HepG2 (cell line): Measurements from ENCODE around the gene MTHFD1L. TPM values are rescaled to one million over a fixed set of nuclear protein-coding genes. Genes with fewer than 3 reads are reported as not detected.

Experiments
- ATAC-seq: fragments of 200-7000 bp; cut with Tn5 transposase; 3 replicates; pipeline ENCODE4 v1.9.1; 2020; ENCODE audit warnings: mild to moderate bottlenecking, moderate library complexity
- BruUV-seq: library from RNA; stranded (reverse); fragments of 400-500 nt; replicated peaks from 2 replicates; lab custom pipeline; 2021; lab: Mats Ljungman, UMichigan
- CTCF ChIA-PET: fragments of 300-600 bp; formaldehyde crosslinking; extraction: SDS; loops from one replicate; lab custom pipeline; 2021; ENCODE audit warnings: low total read pairs, inconsistent platforms, low intra/inter-chr PET ratio; lab: Yijun Ruan, JAX
- POLR2A ChIA-PET: fragments of 350-600 bp; sonication (Branson Sonifier 250); formaldehyde crosslinking; loops from one replicate; lab custom pipeline; 2020; ENCODE audit warnings: antibody characterized with exemption, inconsistent platforms; lab: Yijun Ruan, JAX
- DNase-seq: peaks from one replicate; pipeline ENCODE4 v3.0.0-alpha.2; 2015; ENCODE audit warnings: low spot score
- FAIRE-seq: peaks from 3 replicates; lab custom pipeline; 2011; peaks lifted over from hg19 to GRCh38; lab: Jason Lieb, UNC
- H2AFZ ChIP-seq: one replicate; pipeline ENCODE4 v1.6.1; 2011; ENCODE audit warnings: low read length, inconsistent platforms
- H3K27ac ChIP-seq: fragments of 300-600 bp; 3 replicates; pipeline ENCODE4 v1.8.0; 2011; ENCODE audit warnings: mixed run types, mild to moderate bottlenecking, mixed read lengths, low read length, inconsistent platforms; ENCODE audit not compliant: insufficient read depth; ENCODE audit errors: extremely low read length
- H3K27me3 ChIP-seq, 2 experiments: fragments of 200-600 bp in 1 of 2; 2 replicates in 1 of 2; 3 replicates in 1 of 2; pipeline versions ENCODE4 v1.6.0 to v1.8.0; 2011; ENCODE audit warnings: low read length in 2 of 2, mild to moderate bottlenecking in 2 of 2, moderate library complexity in 2 of 2, inconsistent platforms in 1 of 2; ENCODE audit not compliant: insufficient read depth in 2 of 2, control insufficient read depth in 1 of 2
- H3K36me3 ChIP-seq, 2 experiments: fragments of 200-600 bp in 1 of 2; replicated peaks in 1 of 2; 2 replicates in 1 of 2; 3 replicates in 1 of 2; pipeline versions ENCODE4 v1.5.1 to v1.8.0; 2011; ENCODE audit warnings: low read length in 2 of 2, inconsistent platforms in 1 of 2; ENCODE audit not compliant: insufficient read depth in 2 of 2, control insufficient read depth in 1 of 2
- H3K4me1 ChIP-seq: 2 replicates; pipeline ENCODE4 v1.5.1; 2012; ENCODE audit warnings: low read length, inconsistent platforms; ENCODE audit not compliant: insufficient read depth
- H3K4me2 ChIP-seq: 2 replicates; pipeline ENCODE4 v1.6.0; 2011; ENCODE audit warnings: low read depth, low read length, inconsistent platforms
- H3K4me3 ChIP-seq, 3 experiments: fragments of 200-600 bp in 1 of 3; sonication (generic), shearing (Covaris generic) in 1 of 3; replicated peaks in 1 of 3; 2 replicates each; pipeline ENCODE4 v1.5.1; 2011 to 2016; ENCODE audit warnings: low read length in 3 of 3, inconsistent platforms in 2 of 3, low read depth in 2 of 3, mild to moderate bottlenecking in 2 of 3, control low read depth in 1 of 3, mixed read lengths in 1 of 3; ENCODE audit not compliant: insufficient read depth in 1 of 3
- H3K79me2 ChIP-seq: one replicate; pipeline ENCODE4 v1.6.1; 2011; ENCODE audit warnings: low read length, inconsistent platforms; ENCODE audit not compliant: insufficient read depth
- H3K9ac ChIP-seq: 2 replicates; pipeline ENCODE4 v1.6.0; 2011; ENCODE audit warnings: mild to moderate bottlenecking, low read depth, low read length, inconsistent platforms; ENCODE audit not compliant: insufficient read depth
- H3K9me3 ChIP-seq: 2 replicates; pipeline ENCODE4 v1.5.1; 2012; ENCODE audit warnings: mild to moderate bottlenecking, low read length
- H4K20me1 ChIP-seq: 2 replicates; pipeline ENCODE4 v1.6.0; 2011; ENCODE audit warnings: inconsistent platforms, mild to moderate bottlenecking, low read length, moderate library complexity; ENCODE audit not compliant: insufficient read depth
- FOXP4 ChIP-seq: sonication (generic); formaldehyde crosslinking; IDR thresholded peaks from 2 replicates; pipeline ENCODE4 v1.4.0; 2020; ENCODE audit warnings: missing genetic modification reagents
- PBX3 ChIP-seq: sonication (generic); formaldehyde crosslinking; IDR thresholded peaks from 2 replicates; pipeline ENCODE4 v1.8.1; 2023; ENCODE audit warnings: missing genetic modification reagents, inconsistent platforms, borderline replicate concordance
- ZC3H13 ChIP-seq: sonication (generic); formaldehyde crosslinking; IDR thresholded peaks from 2 replicates; pipeline ENCODE4 v1.8.1; 2023; ENCODE audit warnings: mild to moderate bottlenecking, missing genetic modification reagents, moderate library complexity
- ZFYVE20 ChIP-seq: sonication (generic); formaldehyde crosslinking; IDR thresholded peaks from 2 replicates; pipeline ENCODE4 v1.8.0; 2023; ENCODE audit warnings: low read depth, mild to moderate bottlenecking, moderate library complexity, missing genetic modification reagents, borderline replicate concordance
- ZMYM3 ChIP-seq: sonication (generic); formaldehyde crosslinking; IDR thresholded peaks from 2 replicates; pipeline ENCODE4 v1.5.1; 2020; ENCODE audit warnings: mild to moderate bottlenecking, missing genetic modification reagents
- ZNF121 ChIP-seq: sonication (generic); formaldehyde crosslinking; IDR thresholded peaks from 2 replicates; pipeline ENCODE4 v1.5.0; 2020; ENCODE audit warnings: mild to moderate bottlenecking, missing genetic modification reagents
- ZNF296 ChIP-seq: sonication (generic); formaldehyde crosslinking; conservative IDR thresholded peaks from 2 replicates; pipeline ENCODE4 v1.5.0; 2020; ENCODE audit warnings: mild to moderate bottlenecking, missing genetic modification reagents
- ZNF577 ChIP-seq: sonication (generic); formaldehyde crosslinking; IDR thresholded peaks from 2 replicates; pipeline ENCODE4 v1.4.0; 2020; ENCODE audit warnings: mild to moderate bottlenecking, low read depth, missing genetic modification reagents, borderline replicate concordance
- ZNF761 ChIP-seq: sonication (generic); formaldehyde crosslinking; conservative IDR thresholded peaks from 2 replicates; pipeline ENCODE4 v1.4.0; 2020; ENCODE audit warnings: mild to moderate bottlenecking, missing genetic modification reagents
- WGBS: methylation state at CpG from one replicate; pipeline ENCODE4 v1.1.6; 2017; ENCODE audit warnings: low lambda C conversion rate; 5-methylcytosine and 5-hydroxymethylcytosine counted together
- in situ Hi-C: cut with HindIII; loops from 2 replicates; pipeline ENCODE4 v1.10.0; 2017; ENCODE audit warnings: low pct_unique_long_range_greater_than_20kb; ENCODE audit not compliant: extremely low pct_ligation_motif_present
- intact Hi-C: fragments of 100-400 bp; cut with micrococcal nuclease; formaldehyde crosslinking; loops from one replicate; pipeline ENCODE4 v1.10.0; 2022; ENCODE audit not compliant: unreplicated experiment
- polyA plus RNA-seq, 8 experiments: library from polyadenylated mRNA; depleted of rRNA in 3 of 8; stranded (reverse) in 7 of 8; unstranded in 1 of 8; fragments of >200 nt; fragmentation: Illumina TruSeq in 4 of 8; extraction: Trizol in 4 of 8; gene quantifications; 2 replicates each; pipeline versions ENCODE4 v1.2.1 to v1.2.3, GENCODE V29; 2011 to 2016; ENCODE audit warnings: low read depth in 4 of 8, missing spikeins in 1 of 8, mixed read lengths in 1 of 8; ENCODE audit not compliant: insufficient read depth in 1 of 8
- total RNA-seq, 5 experiments: library from RNA; depleted of rRNA; stranded (reverse); fragments of >200 nt; fragmentation: Illumina TruSeq; extraction: Trizol; gene quantifications; 2 replicates each; pipeline ENCODE4 v1.2.3, GENCODE V29; 2016; ENCODE audit warnings: low read depth in 1 of 5

Gene MTHFD1L
- total and polyA plus RNA-seq, 2 of the 13 experiments (the other 11 are each of a cell fraction or from before 2014, with no cell fraction given) = 24.0 to 39.6 TPM

GRCh38 chr6:150914372-150914771, 48.9 kb downstream of the MTHFD1L start:
- peaks cover 15 to 33% of the 10 kb centered on the region in 2 experiments; a peak in 4 of 5 replicates for H3K36me3 ChIP-seq
- BruUV-seq = no TSS peak
- in situ Hi-C loops = no loop called here
- H3K9ac ChIP-seq = no peak overlapping the region
- WGBS = 93% methylated on average over 6 of the region's 6 CpGs
- H3K79me2 ChIP-seq = no peaks in the 10 kb centered on the region
- POLR2A ChIA-PET = no interaction called here
- H2AFZ ChIP-seq = no peak overlapping the region
- no peak overlapping the region for H3K4me3 ChIP-seq
- intact Hi-C loops = no loop called here
- no peak overlapping the region for H3K4me2 ChIP-seq
- TF ChIP-seq ZNF121 (CRISPR knock-in tag) = peak; percentile 60; the same call in 1 of the 2 replicates
- no peak for TF ChIP-seq FOXP4 (CRISPR knock-in tag)
- TF ChIP-seq, all 625 proteins: peak for 1
- Histone ChIP-seq H3K27me3 (no peaks in the 10 kb centered on the region), H4K20me1 (no peaks in the 10 kb centered on the region), H3K4me1 (no peaks in the 10 kb centered on the region), H3K27ac (no peak overlapping the region), H3K9me3 (no peaks in the 10 kb centered on the region)
- FAIRE-seq (no peak), ATAC-seq (no peak), DNase-seq (no peak)
- CTCF ChIA-PET = no interaction called here

GRCh38 chr6:150915131-150915879, 49.8 kb downstream of the MTHFD1L start:
- Histone ChIP-seq H3K79me2 (no peaks in the 10 kb centered on the region), H4K20me1 (no peaks in the 10 kb centered on the region), H3K9ac (no peak overlapping the region), H3K4me3 (no peak overlapping the region), H3K27ac (no peak overlapping the region), H3K9me3 (no peaks in the 10 kb centered on the region), H3K4me1 (no peaks in the 10 kb centered on the region), H3K27me3 (no peaks in the 10 kb centered on the region), H3K4me2 (no peak overlapping the region), H2AFZ (no peak overlapping the region), H3K36me3 (peaks cover 20 to 38% of the 10 kb centered on the region in 2 experiments)
- BruUV-seq = no TSS peak
- in situ Hi-C loops = no loop called here
- FAIRE-seq (no peak), DNase-seq (no peak), ATAC-seq (no peak)
- ChIA-PET POLR2A (no interaction called here), CTCF (no interaction called here)
- no peak for TF ChIP-seq ZNF761 (CRISPR knock-in tag)
- TF ChIP-seq ZMYM3 (CRISPR knock-in tag) = no peak
- TF ChIP-seq PBX3 = no peak
- TF ChIP-seq ZNF577 = no peak
- TF ChIP-seq ZC3H13 = no peak
- TF ChIP-seq ZNF296 (CRISPR knock-in tag) = no peak
- TF ChIP-seq ZFYVE20 = no peak
- WGBS = 96% methylated on average over 6 of the region's 6 CpGs
- intact Hi-C loops = no loop called here
